Measurements from ENCODE around the gene SPATA18. TPM values are rescaled to one million over a fixed set of nuclear protein-coding genes. Genes with fewer than 3 reads are reported as not detected.

SPATA18 gene
- total and polyA plus RNA-seq, 2 of the 13 experiments (the other 11 are each of a cell fraction or from before 2014, with no cell fraction given): 5.7 to 13.2 TPM

- BruUV-seq (replicated peaks): no TSS peak
- no peak overlapping the region for H2AFZ ChIP-seq (ENCODE audit: low read length)
- FAIRE-seq (no peak), DNase-seq (ENCODE audit: low spot score) (no peak), ATAC-seq (no peak)
- H3K36me3 ChIP-seq (replicated peaks in 1 of 2; ENCODE audit: control insufficient read depth in 1 of 2, insufficient read depth in 2 of 2, low read length in 2 of 2): no peaks in the 10 kb centered on the region
- TF ChIP-seq ZNF639 (CRISPR knock-in tag; conservative IDR thresholded peaks at IDR 0.05) (no peak), TBX3 (IDR thresholded peaks at IDR 0.05; ENCODE audit: borderline replicate concordance) (no peak), TEF (CRISPR knock-in tag; IDR thresholded peaks at IDR 0.05) (no peak), ASH2L (IDR thresholded peaks at IDR 0.05; ENCODE audit: insufficient read length, low read depth, low read length) (no peak), KLF15 (CRISPR knock-in tag; IDR thresholded peaks at IDR 0.05; ENCODE audit: borderline replicate concordance) (no peak), ZNF543 (CRISPR knock-in tag; IDR thresholded peaks at IDR 0.05) (no peak), RORA (CRISPR knock-in tag; IDR thresholded peaks at IDR 0.05) (no peak), NONO (IDR thresholded peaks at IDR 0.05) (no peak), NONO (CRISPR knock-in tag; conservative IDR thresholded peaks at IDR 0.05) (no peak), TMF1 (CRISPR knock-in tag; IDR thresholded peaks at IDR 0.05; ENCODE audit: low read depth) (no peak), BRF2 (CRISPR knock-in tag; IDR thresholded peaks at IDR 0.05) (no peak)
- no peak overlapping the region for H3K4me3 ChIP-seq (replicated peaks in 1 of 3; ENCODE audit: insufficient read depth in 1 of 3, low read depth in 2 of 3, low read length in 3 of 3)
- POLR2A ChIA-PET: no interaction called here
- no peaks in the 10 kb centered on the region for H4K20me1 ChIP-seq (ENCODE audit: insufficient read depth, low read length)
- in situ Hi-C loops (cut with HindIII; ENCODE audit: extremely low pct_ligation_motif_present, low pct_unique_long_range_greater_than_20kb): no loop called here
- H3K79me2 ChIP-seq (ENCODE audit: insufficient read depth, low read length): no peaks in the 10 kb centered on the region
- CTCF ChIA-PET (ENCODE audit: low intra/inter-chr PET ratio, low total read pairs): no interaction called here
- intact Hi-C loops (cut with micrococcal nuclease; ENCODE audit: unreplicated experiment): no loop called here
- no peak overlapping the region for H3K27ac ChIP-seq (ENCODE audit: extremely low read length, insufficient read depth, low read length)
- no peaks in the 10 kb centered on the region for H3K27me3 ChIP-seq (ENCODE audit: control insufficient read depth in 1 of 2, insufficient read depth in 2 of 2, low read length in 2 of 2)
- WGBS (ENCODE audit: low lambda C conversion rate): 35% methylated on average over 1 of the region's 1 CpG
- no peaks in the 10 kb centered on the region for H3K9me3 ChIP-seq (ENCODE audit: low read length)
- H3K9ac ChIP-seq (ENCODE audit: insufficient read depth, low read depth, low read length): no peak overlapping the region
- peaks cover 19% of the 10 kb centered on the region for H3K4me1 ChIP-seq (ENCODE audit: insufficient read depth, low read length)
- H3K4me2 ChIP-seq (ENCODE audit: low read depth, low read length): no peak overlapping the region
These were observed 33.3 kb upstream of the SPATA18 start for GRCh38 chr4:52017814-52018213.

All from HepG2 (cell line).